Stimulated activated CD4-positive, alpha-beta T cell treated with anti-CD3 and anti-CD28 coated beads, Interleukin-2, amount 100 ng/mL, for 48 hours (primary cell): ENCODE data around the gene GIT1.

Source experiments
- DNase-seq, 2 donors: peaks; one replicate each; pipeline ENCODE4 v3.0.0-alpha.2; 2020

Gene GIT1

GRCh38 chr17:29592850-29593551 is 3.6 kb upstream of the GIT1 start, which contains the start of gene ANKRD13B:
Gene ANKRD13B, plus strand, starts transcription at chr17:29593132. Its CDS starts 490 bp downstream, at chr17:29593622.
- peak in 1 of 2 donors; percentile 46 for DNase-seq

GRCh38 chr17:29591737-29592608 is 2.5 kb upstream of the GIT1 start:
- peak; percentile 86 to 90 for DNase-seq

- DNase-seq: no peak
Measured at GRCh38 chr17:29591146-29591736, 1.8 kb upstream of the GIT1 start.

DNA sequence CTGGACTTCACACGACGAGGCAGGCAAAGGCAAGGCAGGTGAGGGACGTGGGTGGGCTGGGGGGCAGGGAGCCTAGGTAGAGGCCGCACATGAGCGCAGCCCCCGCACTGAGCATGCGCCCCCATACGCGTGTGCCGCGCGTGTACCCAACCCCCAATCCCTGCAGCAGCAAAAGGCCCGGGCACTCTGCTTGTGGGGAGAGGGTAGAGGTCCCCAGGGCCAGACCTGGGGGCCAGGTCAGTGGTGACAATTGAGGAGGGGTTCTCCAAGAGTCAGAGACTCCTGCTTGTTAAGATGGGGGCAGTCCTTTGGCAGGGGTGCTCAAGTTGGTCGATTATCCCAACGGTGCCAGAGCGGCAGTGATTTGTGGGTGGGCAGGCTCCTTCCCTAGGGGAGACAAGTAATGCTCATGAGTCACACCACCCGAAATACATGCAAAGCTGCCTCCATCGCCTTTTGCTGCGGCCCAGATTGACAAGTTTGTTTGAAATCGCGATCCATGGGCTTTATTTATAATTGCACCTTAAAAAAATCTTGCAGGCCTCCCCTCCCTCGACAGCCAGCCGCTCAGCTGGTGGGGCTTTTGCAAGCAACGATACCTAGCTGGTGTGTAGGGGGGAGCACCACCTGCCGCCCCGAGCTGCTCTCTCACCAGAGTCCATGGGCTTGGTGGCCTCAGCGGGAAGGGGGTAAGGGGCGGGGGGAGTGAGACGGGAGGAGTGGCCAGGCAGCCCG is 1.1 kb upstream of the GIT1 start:
- no peak for DNase-seq

GRCh38 chr17:29588562-29589411 is 661 bp downstream of the GIT1 start:
- DNase-seq: no peak

DNA sequence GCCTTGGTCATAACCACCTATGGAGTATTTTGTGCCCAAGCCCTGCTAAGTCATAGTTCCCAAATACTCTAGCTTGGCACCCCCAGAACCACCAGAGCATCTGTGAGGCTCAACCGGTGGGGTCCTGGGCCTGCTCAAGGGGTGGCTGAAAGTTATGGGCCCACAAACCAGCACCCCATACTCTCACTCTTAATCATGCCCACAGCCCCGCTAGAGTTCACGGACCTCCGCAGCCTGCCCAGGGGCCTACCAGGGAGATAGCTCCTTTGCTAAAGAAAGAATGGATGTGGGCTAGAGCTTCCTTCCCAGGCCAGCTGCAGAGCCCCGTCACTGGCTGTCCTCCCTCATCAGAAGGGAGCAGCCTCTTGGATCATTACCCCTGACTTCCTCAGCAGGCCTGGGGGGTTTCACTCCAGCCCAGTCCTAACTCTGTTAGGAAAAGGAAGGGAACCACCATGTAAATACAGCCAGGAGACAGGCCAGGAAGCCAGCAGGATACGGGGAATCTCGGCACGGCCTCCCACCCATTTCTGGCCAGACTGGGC is 1.4 kb downstream of the GIT1 start:
- DNase-seq: no peak

GRCh38 chr17:29587591-29587990 is 1.9 kb downstream of the GIT1 start:
- no peak for DNase-seq

DNA sequence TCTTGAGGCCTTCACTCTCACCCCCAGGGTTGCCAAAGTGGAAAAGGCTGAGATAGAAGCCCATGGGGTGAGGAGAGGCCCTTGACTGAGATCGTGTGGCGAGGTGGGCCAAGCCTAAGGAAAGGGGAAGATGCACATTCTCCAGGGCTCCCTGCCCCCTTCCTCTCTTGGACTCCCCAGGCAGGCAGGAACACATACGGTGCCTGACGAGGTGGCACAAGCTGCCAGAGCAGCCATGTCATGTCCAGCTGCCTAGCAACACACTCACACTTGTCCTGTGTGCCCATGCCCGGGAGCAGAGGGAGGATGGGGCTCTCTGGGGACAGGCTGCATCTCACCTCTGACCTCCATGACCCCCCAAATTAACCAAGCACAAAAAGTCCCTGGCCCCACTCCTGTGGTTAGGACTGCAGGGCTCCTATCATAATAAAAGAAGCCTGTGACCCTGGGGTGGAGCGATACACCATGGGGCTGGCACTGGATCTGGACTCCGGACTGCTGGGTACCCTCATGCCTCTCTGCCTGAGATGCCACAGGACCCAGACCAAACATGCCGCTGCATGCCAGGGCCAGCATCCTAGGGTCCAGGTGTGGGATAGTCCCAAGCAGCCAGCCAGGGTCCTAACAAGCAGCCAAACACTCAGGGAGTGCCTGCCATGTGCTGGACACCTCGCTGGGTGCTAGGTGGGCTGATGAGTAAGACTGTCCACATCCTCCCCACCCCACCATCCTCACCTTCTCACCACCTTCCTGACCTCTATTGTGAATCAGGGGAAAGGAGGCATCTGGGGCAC is 2.6 kb downstream of the GIT1 start:
- no peak for DNase-seq

DNA sequence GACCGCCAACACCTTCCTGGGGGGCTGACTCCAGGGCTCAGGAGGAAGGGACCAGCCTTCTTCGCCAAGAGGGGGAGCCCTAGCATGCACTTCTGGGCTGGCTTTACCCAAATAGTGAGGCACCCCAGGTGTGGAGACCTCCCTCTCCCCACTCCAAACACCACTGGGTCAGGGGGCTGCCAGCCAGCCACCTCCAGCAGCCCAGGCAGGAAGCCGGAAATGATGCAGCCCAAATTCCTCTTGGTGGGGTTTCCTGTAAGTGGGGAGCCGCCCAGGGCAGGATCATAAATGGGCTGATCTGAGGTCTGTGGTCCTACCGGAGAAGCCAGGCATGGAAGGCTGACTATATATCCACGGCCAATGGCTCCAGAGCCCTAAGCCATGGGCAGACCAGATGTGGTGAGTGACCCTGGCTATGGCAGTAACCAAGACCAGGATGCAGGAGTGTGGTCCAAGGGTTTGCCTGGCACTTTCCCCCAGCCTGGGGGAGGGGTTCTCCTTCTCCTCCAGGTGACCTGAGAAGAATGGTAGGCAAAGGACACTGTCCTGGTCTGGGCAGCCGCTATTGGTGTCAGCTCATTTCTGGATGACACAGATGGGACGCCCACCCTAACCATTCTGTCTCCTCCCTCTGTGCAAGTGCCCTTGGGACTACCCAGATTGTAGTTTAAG is 4.2 kb downstream of the GIT1 start:
- no peak for DNase-seq

GRCh38 chr17:29584452-29585079 is 4.9 kb downstream of the GIT1 start:
- no peak for DNase-seq

DNA sequence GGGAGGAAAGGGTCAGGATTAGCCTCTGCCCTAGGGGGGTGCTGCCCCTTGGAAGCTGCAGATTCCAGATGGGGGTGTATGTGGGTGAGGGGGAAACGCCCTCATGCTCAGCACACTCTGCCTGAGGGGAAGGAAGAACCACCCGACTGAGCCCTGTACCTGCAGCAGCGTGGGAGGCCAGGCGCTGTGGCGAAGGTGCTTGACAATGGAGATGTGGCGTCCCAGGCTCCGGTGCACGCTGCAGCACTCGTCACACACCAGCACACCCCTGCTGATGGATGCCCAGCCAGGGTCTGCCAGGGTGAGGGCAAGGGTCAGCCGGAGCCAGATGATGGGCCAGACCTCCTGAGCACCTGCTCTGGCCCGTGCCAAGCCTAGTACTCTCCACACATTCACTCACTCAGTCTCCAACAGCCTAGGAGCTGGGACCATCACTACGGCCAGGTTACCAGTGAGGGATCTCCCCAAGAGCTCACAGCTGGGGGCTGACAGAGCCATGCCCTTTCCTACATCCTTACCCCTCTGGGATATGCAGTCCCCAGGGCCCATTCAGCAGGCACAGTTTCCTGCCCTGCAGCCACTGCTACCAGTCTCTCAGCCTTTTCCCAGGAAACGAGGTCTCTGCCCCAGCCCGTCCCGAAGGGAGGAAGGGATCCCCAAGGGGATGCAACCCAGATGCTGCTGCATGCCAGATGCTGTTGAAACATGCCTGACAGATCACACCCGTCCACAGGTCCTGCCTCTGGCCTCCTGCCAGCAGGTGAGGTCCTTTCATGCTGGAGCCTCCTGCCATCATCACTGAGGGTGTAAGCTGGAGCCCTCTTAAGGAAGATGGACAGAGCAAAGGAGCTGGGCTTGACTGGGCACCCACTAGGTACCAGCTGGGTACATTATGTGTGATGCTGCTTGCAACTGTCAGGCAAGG is 5.9 kb downstream of the GIT1 start:
- no peak for DNase-seq

DNA sequence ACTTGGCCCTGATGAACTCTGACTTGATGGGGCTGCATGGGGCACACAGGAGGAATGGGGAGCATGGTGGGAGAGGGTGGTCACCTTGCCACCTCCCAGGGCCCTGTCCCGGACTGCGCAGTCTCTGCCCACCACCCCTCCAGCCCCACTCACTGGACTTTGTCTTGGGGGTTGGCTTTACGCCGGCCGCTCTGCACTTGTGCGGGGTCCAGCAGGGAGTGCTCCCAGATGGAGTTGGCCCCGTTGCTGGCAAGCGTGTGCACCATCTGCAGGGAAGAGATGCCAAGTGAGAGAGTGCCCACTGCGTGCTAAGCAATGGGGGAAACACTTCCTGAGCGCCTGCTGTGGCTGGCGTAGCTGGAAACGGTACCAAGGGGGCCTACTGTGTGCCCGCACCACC is 6.7 kb downstream of the GIT1 start:
- no peak for DNase-seq

DNA sequence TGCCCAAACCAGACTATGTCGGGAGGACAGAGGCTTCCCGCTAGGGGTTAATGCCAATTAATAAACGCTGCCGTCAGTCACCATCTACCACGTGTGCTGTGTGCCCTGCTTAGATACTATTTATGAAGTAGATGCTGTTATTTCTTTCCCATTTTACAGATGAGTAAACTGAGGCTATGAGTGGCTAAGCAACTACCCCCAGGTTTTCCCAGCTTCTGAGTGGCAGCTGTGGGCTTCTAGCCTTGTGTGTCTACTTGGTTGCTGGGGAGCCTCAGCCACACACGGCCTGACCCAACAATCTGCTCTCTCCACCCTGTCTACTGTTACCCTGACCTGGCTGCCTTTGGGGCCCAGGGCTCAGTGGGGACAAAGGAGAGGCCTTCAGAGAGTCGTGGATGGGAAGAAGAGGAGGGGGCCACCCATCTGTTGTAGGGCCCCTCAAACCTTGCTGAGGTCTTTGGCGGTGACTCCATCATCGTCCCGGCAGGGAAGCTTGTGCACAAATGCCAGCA is 7.1 kb downstream of the GIT1 start:
- no peak for DNase-seq

DNA sequence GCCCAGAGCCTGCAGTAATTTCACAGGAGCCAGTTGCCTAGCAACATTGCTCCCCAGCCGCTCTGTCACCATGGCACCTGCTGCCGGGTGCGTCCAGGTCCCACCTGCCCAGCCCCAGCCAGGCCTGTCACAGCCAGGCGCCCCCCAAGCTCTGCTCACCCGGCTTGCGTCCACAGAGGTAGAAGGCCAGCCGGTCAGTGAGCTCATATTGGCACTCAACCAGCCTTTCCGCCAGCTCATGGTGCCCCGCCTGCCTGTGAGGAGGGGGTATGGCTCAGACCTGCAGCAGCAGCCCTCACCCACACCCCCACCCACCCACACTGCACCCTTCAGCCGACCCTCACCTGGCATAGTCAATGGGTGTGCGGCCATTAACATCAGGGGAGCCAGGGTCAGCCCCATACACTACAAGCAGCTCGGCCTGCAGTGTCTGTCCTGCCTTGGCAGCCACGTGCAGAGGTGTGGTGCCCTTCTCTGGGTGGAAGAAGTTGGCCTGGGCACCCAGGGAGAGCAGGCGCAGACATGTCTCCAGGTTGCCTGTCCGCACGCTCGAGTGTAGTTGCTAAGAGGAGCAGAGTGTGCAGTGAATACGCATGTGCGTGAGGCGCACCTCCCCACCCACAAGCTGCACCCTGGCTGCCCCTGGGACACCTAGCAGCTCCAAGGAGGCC is 7.7 kb downstream of the GIT1 start:
- DNase-seq: no peak

GRCh38 chr17:29579866-29580771 is 9.3 kb downstream of the GIT1 start:
- DNase-seq: peak; percentile 85 to 89

DNA sequence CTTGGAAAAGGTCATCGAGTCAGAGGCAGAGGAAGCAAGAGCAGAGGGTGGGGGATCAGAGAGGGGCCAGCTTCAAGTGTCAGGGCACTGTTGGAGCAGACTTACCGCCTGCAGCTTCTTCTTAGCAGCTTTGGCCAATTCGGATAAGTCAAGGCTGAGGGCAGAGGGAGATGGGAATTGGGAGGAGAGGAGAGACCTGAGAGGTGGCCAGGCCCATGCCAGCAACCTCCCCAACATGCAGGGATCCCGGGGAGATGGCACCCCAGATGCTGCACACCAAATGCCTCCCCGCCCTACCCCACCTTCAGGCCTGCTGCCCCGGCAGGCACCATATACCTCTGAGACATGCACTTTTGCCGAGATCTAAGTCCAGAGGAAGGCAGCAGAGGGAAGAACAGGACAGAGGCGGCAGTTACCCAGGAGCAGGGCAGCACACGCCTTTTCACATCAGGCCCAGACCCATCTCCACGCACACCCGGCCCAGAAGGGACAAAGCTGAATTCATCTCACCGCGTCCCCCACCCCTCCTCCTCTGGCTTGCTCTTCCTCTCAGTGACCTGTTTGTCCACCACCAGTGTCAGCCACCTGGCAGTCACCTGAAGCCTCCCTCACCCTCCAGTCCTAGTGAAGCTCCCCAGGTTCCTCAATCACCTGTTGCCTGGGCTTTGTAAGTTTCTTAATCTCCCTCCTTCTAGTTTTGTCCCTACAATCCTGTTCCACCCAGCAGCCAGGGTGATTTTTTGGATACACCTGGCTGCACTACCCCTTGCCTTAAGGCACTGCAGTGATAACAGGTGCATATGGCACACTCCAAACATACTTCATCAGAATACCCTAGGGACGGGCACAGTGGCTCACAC is 10.6 kb downstream of the GIT1 start:
- DNase-seq: no peak
